GM10248 (cell line): ENCODE measurements around the gene SUMO3.

Experiments
- CTCF ChIA-PET: fragments of 300-600 bp; sonication (Branson Sonifier 250); formaldehyde crosslinking; extraction: SDS; loops from one replicate; lab custom pipeline; 2021; ENCODE audit warnings: antibody characterized with exemption; lab: Yijun Ruan, JAX
- POLR2A ChIA-PET: fragments of 350-650 bp; sonication (Branson Sonifier 250); formaldehyde crosslinking; extraction: SDS; loops from one replicate; lab custom pipeline; 2020; ENCODE audit warnings: antibody characterized with exemption; lab: Yijun Ruan, JAX
- DNase-seq: peaks from one replicate; pipeline ENCODE4 v3.0.0; 2012; ENCODE audit errors: extremely low spot score
- TF ChIP-seq, protein P1 (sequence below): IDR thresholded peaks from 2 replicates; pipeline ENCODE4 v1.5.1; 2012; ENCODE audit warnings: mild to moderate bottlenecking, low read depth; ENCODE audit errors: extremely low read depth, missing control alignments, control extremely low read depth

The SUMO3 gene

DNA sequence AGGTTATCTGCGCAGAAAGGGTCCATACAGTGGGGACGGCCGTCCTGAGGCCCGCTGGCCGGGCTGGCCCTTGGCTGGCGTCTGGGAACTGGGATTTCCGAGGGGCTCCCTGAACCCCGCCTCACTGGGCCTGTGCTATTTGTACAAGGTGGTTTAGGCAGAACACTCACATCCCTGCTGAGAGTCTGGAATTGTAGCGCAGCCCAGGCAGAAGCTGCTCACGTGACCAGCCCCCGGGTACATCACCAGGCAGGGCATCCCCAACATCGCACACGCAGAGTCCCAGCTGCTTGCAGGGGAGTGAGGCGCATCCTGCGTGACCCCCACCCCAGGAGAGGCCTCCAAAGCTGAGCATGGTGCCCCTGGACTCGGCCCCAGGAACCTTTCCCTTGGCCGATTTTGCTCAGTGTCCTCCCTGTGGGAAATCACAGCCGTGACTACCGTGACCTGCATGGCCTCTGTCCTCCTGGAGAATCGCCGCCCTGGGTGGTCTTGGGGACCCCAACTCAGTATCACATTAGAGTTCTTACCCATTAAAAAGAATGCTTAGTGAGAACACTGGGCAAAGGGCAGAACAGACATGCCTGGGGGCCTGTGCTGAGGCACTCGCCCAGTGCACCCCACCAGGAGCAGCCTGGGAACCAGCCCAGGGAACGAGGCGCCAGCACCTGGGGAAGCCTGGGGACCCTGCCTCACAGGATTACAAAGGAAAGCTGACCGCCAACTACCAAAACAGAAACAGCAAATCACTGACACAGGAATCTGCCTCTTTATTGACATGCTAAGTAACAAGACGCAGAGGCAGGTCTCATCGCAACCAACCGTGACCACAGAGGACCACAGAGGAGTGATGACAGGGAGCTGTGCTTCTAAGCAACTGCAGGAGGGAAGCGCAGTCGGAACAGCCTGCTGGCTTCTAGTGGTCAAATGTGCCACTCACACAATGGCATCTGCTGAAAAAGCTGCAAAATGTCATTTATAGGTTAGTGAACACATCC is 49.7 kb downstream of the SUMO3 start:
- ChIA-PET POLR2A (no interaction called here), CTCF (interaction anchor here (3.1 kb wide), 1 partner anchor 25 kb away, joined by 11 read pairs; no protein-coding TSS in a partner anchor)
- no peak for DNase-seq
- TF ChIP-seq, protein P1, sequence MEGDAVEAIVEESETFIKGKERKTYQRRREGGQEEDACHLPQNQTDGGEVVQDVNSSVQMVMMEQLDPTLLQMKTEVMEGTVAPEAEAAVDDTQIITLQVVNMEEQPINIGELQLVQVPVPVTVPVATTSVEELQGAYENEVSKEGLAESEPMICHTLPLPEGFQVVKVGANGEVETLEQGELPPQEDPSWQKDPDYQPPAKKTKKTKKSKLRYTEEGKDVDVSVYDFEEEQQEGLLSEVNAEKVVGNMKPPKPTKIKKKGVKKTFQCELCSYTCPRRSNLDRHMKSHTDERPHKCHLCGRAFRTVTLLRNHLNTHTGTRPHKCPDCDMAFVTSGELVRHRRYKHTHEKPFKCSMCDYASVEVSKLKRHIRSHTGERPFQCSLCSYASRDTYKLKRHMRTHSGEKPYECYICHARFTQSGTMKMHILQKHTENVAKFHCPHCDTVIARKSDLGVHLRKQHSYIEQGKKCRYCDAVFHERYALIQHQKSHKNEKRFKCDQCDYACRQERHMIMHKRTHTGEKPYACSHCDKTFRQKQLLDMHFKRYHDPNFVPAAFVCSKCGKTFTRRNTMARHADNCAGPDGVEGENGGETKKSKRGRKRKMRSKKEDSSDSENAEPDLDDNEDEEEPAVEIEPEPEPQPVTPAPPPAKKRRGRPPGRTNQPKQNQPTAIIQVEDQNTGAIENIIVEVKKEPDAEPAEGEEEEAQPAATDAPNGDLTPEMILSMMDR: no peak

GRCh38 chr21:44766818-44767354 is 51.0 kb downstream of the SUMO3 start:
- ChIA-PET POLR2A (no interaction called here), CTCF (interaction anchor here (3.1 kb wide), 1 partner anchor 26 kb away, joined by 11 read pairs; no protein-coding TSS in a partner anchor)
- DNase-seq: no peak
- TF ChIP-seq, protein P1: no peak

- TF ChIP-seq, protein P1: no peak
- CTCF ChIA-PET: no interaction called here
- POLR2A ChIA-PET: no interaction called here
- no peak for DNase-seq
These were observed 51.6 kb downstream of the SUMO3 start for GRCh38 chr21:44766014-44766817.

GRCh38 chr21:44765231-44766013 is 52.4 kb downstream of the SUMO3 start:
- POLR2A ChIA-PET: no interaction called here
- DNase-seq: no peak

DNA sequence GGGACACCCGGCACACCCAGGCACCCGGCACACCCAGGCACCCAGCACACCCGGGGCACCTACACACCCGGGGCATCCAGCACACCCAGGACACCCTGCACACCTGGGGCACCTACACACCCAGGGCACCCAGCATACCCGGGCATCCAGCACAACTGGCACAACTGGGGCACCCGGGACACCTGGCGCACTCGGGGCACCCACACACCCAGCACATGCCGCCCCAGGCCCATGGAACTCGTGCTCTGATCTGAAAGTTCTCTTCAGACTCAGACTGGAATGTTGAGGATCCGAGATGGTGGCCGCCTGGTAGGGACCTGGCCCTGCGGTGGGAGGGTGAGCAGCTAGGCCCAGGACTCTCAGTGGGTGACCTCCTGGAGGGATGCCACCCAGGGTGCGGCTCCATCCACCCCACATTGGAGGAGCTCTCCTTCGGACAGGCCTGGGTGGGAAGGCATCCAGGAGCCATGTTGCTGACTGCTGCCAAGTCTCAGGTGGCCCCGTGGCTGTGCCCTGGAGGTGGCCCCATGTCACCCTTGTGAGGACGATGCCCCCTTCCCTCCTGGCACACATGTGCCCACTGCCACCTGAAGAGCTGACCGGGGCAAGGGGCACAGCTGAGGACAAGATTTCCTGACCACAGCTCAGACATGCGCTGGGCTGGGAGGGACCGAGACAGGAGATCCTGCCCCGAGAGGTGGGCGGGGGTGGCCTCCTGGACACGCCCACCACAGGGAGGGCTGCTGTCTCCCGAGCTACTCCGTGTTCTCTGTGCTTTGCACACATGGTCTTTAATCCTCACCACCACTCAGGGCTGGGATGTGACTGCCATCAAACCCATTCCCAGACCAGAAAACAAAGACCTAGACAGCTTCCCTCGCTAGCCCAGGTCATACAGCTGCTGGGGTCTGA is 53.3 kb downstream of the SUMO3 start:
- TF ChIP-seq, protein P1: no peak
- ChIA-PET CTCF (interaction anchor here (1.0 to 1.1 kb wide), 3 partner anchors 19 to 254 kb away, joined by 3 read pairs; no protein-coding TSS in a partner anchor), POLR2A (no interaction called here)
- DNase-seq: no peak

More at GRCh38 chr21:44765231-44766013, 52.4 kb downstream of the SUMO3 start:
- TF ChIP-seq, protein P1: no peak
- CTCF ChIA-PET: interaction anchor here (1.0 to 1.1 kb wide), 3 partner anchors 20 to 255 kb away, joined by 3 read pairs; no protein-coding TSS in a partner anchor
